H1 (cell line): Measurements from ENCODE around the gene ABCA2.

Experiments used
- BRCA1 ChIP-seq: IDR thresholded peaks from 2 replicates; pipeline ENCODE4 v1.6.1; 2012; ENCODE audit warnings: low read depth, low read length, improper control_type of control experiment
- NANOG ChIP-seq: IDR thresholded peaks from 2 replicates; pipeline ENCODE4 v1.6.1; 2011; ENCODE audit warnings: low read length, low read depth, mild to moderate bottlenecking, inconsistent platforms; ENCODE audit not compliant: insufficient read depth, poor library complexity, severe bottlenecking
- POLR2AphosphoS5 ChIP-seq: IDR thresholded peaks from 2 replicates; pipeline ENCODE4 v1.6.1; 2011; ENCODE audit warnings: low read depth, low read length
- SRF ChIP-seq: IDR thresholded peaks from 2 replicates; pipeline ENCODE4 v1.6.1; 2011; ENCODE audit warnings: mild to moderate bottlenecking, low read depth, low read length, moderate library complexity
- TF ChIP-seq, protein P1 (sequence below), 3 experiments: IDR thresholded peaks; 1 replicate in 2 of 3; 2 replicates in 1 of 3; pipeline versions ENCODE4 v1.5.1 to v1.6.1; 2011; ENCODE audit warnings: low read length in 3 of 3, mild to moderate bottlenecking in 3 of 3, inconsistent platforms in 2 of 3, low read depth in 1 of 3, moderate library complexity in 1 of 3; ENCODE audit not compliant: insufficient read depth in 1 of 3; ENCODE audit errors: control extremely low read depth in 1 of 3

DNA sequence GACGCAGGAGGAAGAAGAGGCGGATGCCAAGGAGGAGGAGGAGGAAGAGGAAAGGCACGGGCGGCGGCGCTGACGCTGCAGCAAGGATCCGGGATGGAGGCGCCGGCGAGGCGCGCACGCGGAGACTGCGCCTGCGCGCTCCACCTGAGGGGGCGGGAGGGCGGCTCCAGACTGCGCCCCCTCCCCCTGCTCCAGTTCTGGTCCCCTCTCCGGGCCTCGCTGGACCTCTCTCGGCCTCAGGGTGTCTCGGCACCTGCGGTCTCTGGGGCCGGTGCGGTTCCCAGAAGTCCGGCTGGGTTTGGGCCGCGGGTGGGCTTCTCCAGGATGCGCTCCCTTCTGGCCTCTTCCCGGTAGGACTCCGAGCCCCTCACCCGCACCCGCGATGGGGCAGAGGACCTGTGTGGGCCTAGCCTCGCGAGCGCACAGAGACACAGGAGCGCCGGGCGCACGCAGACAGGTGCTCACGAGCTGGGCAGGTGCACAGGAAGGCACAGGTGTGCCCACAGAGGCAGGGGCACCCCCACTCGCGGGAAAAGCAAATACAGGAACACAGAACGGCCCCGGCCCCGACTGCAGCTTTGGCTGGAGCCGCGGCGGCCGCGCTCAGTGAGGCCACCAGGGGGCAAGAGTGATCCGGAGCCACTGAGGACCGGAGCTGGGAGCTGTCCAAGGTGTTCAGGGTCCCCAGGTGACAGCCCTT is 18.2 kb upstream of the ABCA2 start, which contains the start of gene NPDC1:
- TF ChIP-seq, protein P1, sequence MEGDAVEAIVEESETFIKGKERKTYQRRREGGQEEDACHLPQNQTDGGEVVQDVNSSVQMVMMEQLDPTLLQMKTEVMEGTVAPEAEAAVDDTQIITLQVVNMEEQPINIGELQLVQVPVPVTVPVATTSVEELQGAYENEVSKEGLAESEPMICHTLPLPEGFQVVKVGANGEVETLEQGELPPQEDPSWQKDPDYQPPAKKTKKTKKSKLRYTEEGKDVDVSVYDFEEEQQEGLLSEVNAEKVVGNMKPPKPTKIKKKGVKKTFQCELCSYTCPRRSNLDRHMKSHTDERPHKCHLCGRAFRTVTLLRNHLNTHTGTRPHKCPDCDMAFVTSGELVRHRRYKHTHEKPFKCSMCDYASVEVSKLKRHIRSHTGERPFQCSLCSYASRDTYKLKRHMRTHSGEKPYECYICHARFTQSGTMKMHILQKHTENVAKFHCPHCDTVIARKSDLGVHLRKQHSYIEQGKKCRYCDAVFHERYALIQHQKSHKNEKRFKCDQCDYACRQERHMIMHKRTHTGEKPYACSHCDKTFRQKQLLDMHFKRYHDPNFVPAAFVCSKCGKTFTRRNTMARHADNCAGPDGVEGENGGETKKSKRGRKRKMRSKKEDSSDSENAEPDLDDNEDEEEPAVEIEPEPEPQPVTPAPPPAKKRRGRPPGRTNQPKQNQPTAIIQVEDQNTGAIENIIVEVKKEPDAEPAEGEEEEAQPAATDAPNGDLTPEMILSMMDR (IDR thresholded peaks at IDR 0.05; ENCODE audit: control extremely low read depth in 1 of 3, insufficient read depth in 1 of 3, low read depth in 1 of 3, low read length in 3 of 3) = peak in 2 of 3 experiments; percentile 85 to 94; a peak in 3 of 4 replicates
- TF ChIP-seq SRF (no peak), BRCA1 (no peak), NANOG (no peak), POLR2AphosphoS5 (no peak)
